ENCODE data around the gene TIMM22.

- TF ChIP-seq CTCF (conservative IDR thresholded peaks at IDR 0.05) (no peak), EZH2 (IDR thresholded peaks at IDR 0.05; ENCODE audit: low read depth) (no peak)
Measured at GRCh38 chr17:1047879-1048470, 51.0 kb downstream of the TIMM22 start.

All from PC-9 (cell line).